ENCODE data around the gene CCDC40. TPM values are rescaled to one million over a fixed set of nuclear protein-coding genes. Genes with fewer than 3 reads are reported as not detected.

The CCDC40 gene
- total and polyA plus RNA-seq, 2 donors (not counting 1 experiment from before 2014, with no cell fraction given): 0.63 to 3.2 TPM

- H3K27me3 Mint-ChIP-seq: peaks cover 5% of the 10 kb centered on the region
- Histone ChIP-seq H3K27me3 (replicated peaks in 1 of 4; ENCODE audit: control extremely low read depth in 1 of 4, control insufficient read depth in 3 of 4, insufficient read depth in 4 of 4, low read length in 3 of 4) (peaks cover 0 to 18% (median 0%) of the 10 kb centered on the region in 4 experiments), H3K4me3 (ENCODE audit: control extremely low read depth in 1 of 5, extremely low read depth in 1 of 5, insufficient read depth in 1 of 5, low read depth in 2 of 5, low read length in 4 of 5) (no peak overlapping the region), H3K79me2 (ENCODE audit: control insufficient read depth, insufficient read depth, low read length) (no peaks in the 10 kb centered on the region), H2AFZ (ENCODE audit: insufficient read depth, low read depth, low read length, poor library complexity, severe bottlenecking) (no peak overlapping the region), H4K20me1 (ENCODE audit: control insufficient read depth, insufficient read depth, low read length, poor library complexity, severe bottlenecking) (no peaks in the 10 kb centered on the region), H3K9me3 (ENCODE audit: control extremely low read depth in 1 of 3, control insufficient read depth in 2 of 3, insufficient read depth in 1 of 3, low read length in 2 of 3) (no peaks in the 10 kb centered on the region), H3K4me2 (replicated peaks; ENCODE audit: low read depth, low read length, poor library complexity, severe bottlenecking) (no peak overlapping the region), H3K27ac (ENCODE audit: low read length in 2 of 2) (no peak overlapping the region), H3K4me1 (ENCODE audit: control insufficient read depth in 2 of 2, insufficient read depth in 2 of 2, low read length in 2 of 2) (peaks cover 15 to 21% of the 10 kb centered on the region in 2 donors), H3K9ac (ENCODE audit: low read length) (no peak overlapping the region), H3K36me3 (replicated peaks in 1 of 2; ENCODE audit: control extremely low read depth in 1 of 2, control insufficient read depth in 1 of 2, extremely low read depth in 1 of 2, insufficient read depth in 2 of 2, low read length in 1 of 2) (no peaks in the 10 kb centered on the region)
- ATAC-seq (ENCODE audit: low read depth) (no peak), DNase-seq (no peak)
- no peaks in the 10 kb centered on the region for H3K9me3 Mint-ChIP-seq (ENCODE audit: insufficient read depth)
- TF ChIP-seq CTCF (IDR thresholded peaks at IDR 0.05): no peak
- no peak for TF ChIP-seq EZH2 (IDR thresholded peaks at IDR 0.05; ENCODE audit: borderline replicate concordance, insufficient read depth, low read depth, low read length, poor library complexity, severe bottlenecking)
- 85% methylated on average over 28 of the region's 28 CpGs for WGBS (ENCODE audit: insufficient coverage)
- no peak overlapping the region for H3K27ac Mint-ChIP-seq
- intact Hi-C loops (cut with micrococcal nuclease): no loop called here
- ChIA-PET CTCF (no interaction called here), POLR2A (no interaction called here)
- peaks cover 14% of the 10 kb centered on the region for H3K4me1 Mint-ChIP-seq
- no peak overlapping the region for H3K4me3 Mint-ChIP-seq
Measured at GRCh38 chr17:79988185-79988971, 48.1 kb upstream of the CCDC40 start.

- WGBS (ENCODE audit: insufficient coverage): 90% methylated on average over 18 of the region's 20 CpGs
- ChIA-PET CTCF (interaction anchor here (0.5 to 2.3 kb wide), 4 partner anchors 60 to 245 kb away, joined by 3 to 8 read pairs (median 4); no protein-coding TSS in a partner anchor), POLR2A (no interaction called here)
- Histone ChIP-seq H3K4me2 (replicated peaks; ENCODE audit: low read depth, low read length, poor library complexity, severe bottlenecking) (no peak overlapping the region), H3K9me3 (ENCODE audit: control extremely low read depth in 1 of 3, control insufficient read depth in 2 of 3, insufficient read depth in 1 of 3, low read length in 2 of 3) (no peaks in the 10 kb centered on the region), H3K27me3 (replicated peaks in 1 of 4; ENCODE audit: control extremely low read depth in 1 of 4, control insufficient read depth in 3 of 4, insufficient read depth in 4 of 4, low read length in 3 of 4) (peaks cover 0 to 18% (median 0%) of the 10 kb centered on the region in 4 experiments), H2AFZ (ENCODE audit: insufficient read depth, low read depth, low read length, poor library complexity, severe bottlenecking) (no peak overlapping the region), H3K4me1 (ENCODE audit: control insufficient read depth in 2 of 2, insufficient read depth in 2 of 2, low read length in 2 of 2) (peaks cover 22 to 29% of the 10 kb centered on the region in 2 donors), H4K20me1 (ENCODE audit: control insufficient read depth, insufficient read depth, low read length, poor library complexity, severe bottlenecking) (no peaks in the 10 kb centered on the region), H3K9ac (ENCODE audit: low read length) (no peak overlapping the region), H3K36me3 (replicated peaks in 1 of 2; ENCODE audit: control extremely low read depth in 1 of 2, control insufficient read depth in 1 of 2, extremely low read depth in 1 of 2, insufficient read depth in 2 of 2, low read length in 1 of 2) (no peaks in the 10 kb centered on the region), H3K79me2 (ENCODE audit: control insufficient read depth, insufficient read depth, low read length) (no peaks in the 10 kb centered on the region), H3K27ac (ENCODE audit: low read length in 2 of 2) (no peak overlapping the region), H3K4me3 (ENCODE audit: control extremely low read depth in 1 of 5, extremely low read depth in 1 of 5, insufficient read depth in 1 of 5, low read depth in 2 of 5, low read length in 4 of 5) (no peak overlapping the region)
- Mint-ChIP-seq H3K27ac (no peak overlapping the region), H3K4me1 (peaks cover 19% of the 10 kb centered on the region), H3K9me3 (ENCODE audit: insufficient read depth) (no peaks in the 10 kb centered on the region), H3K27me3 (peaks cover 5% of the 10 kb centered on the region), H3K4me3 (no peak overlapping the region)
- no peak for TF ChIP-seq CTCF (IDR thresholded peaks at IDR 0.05)
- no peak for TF ChIP-seq EZH2 (IDR thresholded peaks at IDR 0.05; ENCODE audit: borderline replicate concordance, insufficient read depth, low read depth, low read length, poor library complexity, severe bottlenecking)
- no peak for ATAC-seq (ENCODE audit: low read depth)
- DNase-seq: no peak
- intact Hi-C loops (cut with micrococcal nuclease): no loop called here
Measured at GRCh38 chr17:79989106-79989835, 47.2 kb upstream of the CCDC40 start.

Data from B cell (primary cell).